Neural cell (in vitro differentiated cells): ENCODE measurements around the gene PTCH2. TPM values are rescaled to one million over a fixed set of nuclear protein-coding genes. Genes with fewer than 3 reads are reported as not detected.

Source experiments
- H2AFZ ChIP-seq: fragments of 200-600, 300-800 bp; sonication (generic), shearing (Covaris generic); 2 replicates; pipeline ENCODE4 v1.6.0; 2014; ENCODE audit warnings: low read depth, mild to moderate bottlenecking, antibody characterized with exemption, low read length, moderate library complexity
- H3F3A ChIP-seq: fragments of 200-600 bp; shearing (Covaris generic); 2 replicates; pipeline ENCODE4 v1.6.1; 2016; ENCODE audit warnings: mild to moderate bottlenecking, moderate library complexity, mixed read lengths, antibody characterized with exemption, low read length; ENCODE audit not compliant: insufficient read depth, poor library complexity, severe bottlenecking
- H3K27ac ChIP-seq: fragments of 200-600, 300-800 bp; sonication (generic), shearing (Covaris generic); 2 replicates; pipeline ENCODE4 v1.5.1; 2014; ENCODE audit warnings: mild to moderate bottlenecking, low read length, moderate library complexity
- H3K27me3 ChIP-seq: fragments of 300-800, 200-600 bp; sonication (generic), shearing (Covaris generic); 2 replicates; pipeline ENCODE4 v1.6.0; 2014; ENCODE audit warnings: mild to moderate bottlenecking, low read depth, low read length, moderate library complexity; ENCODE audit not compliant: insufficient read depth
- H3K36me3 ChIP-seq: fragments of 300-800, 200-600 bp; sonication (generic), shearing (Covaris generic); 2 replicates; pipeline ENCODE4 v1.5.1; 2014; ENCODE audit warnings: mild to moderate bottlenecking, antibody characterized with exemption, low read length, moderate library complexity; ENCODE audit not compliant: insufficient read depth
- H3K4me2 ChIP-seq: fragments of 300-800, 200-600 bp; sonication (generic), shearing (Covaris generic); 2 replicates; pipeline ENCODE4 v1.6.0; 2014; ENCODE audit warnings: mild to moderate bottlenecking, low read length
- H3K4me3 ChIP-seq: fragments of 300-800, 200-600 bp; sonication (generic), shearing (Covaris generic); 2 replicates; pipeline ENCODE4 v1.5.1; 2014; ENCODE audit warnings: mild to moderate bottlenecking, low read length, moderate library complexity
- H3K79me2 ChIP-seq: fragments of 200-600 bp; shearing (Covaris generic); replicated peaks from 2 replicates; pipeline ENCODE4 v1.6.0; 2014; ENCODE audit warnings: mild to moderate bottlenecking, low read length, moderate library complexity; ENCODE audit not compliant: insufficient read depth
- H3K9ac ChIP-seq: fragments of 300-800, 200-600 bp; sonication (generic), shearing (Covaris generic); 2 replicates; pipeline ENCODE4 v1.6.1; 2016; ENCODE audit warnings: mild to moderate bottlenecking, low read length, mixed read lengths
- H3K9me2 ChIP-seq: fragments of 200-600 bp; shearing (Covaris generic); 2 replicates; pipeline ENCODE4 v1.6.1; 2016; ENCODE audit warnings: mild to moderate bottlenecking, low read length, mixed read lengths; ENCODE audit not compliant: insufficient read depth
- H3K9me3 ChIP-seq: fragments of 200-600, 300-800 bp; sonication (generic), shearing (Covaris generic); 2 replicates; pipeline ENCODE4 v1.6.1; 2016; ENCODE audit warnings: mild to moderate bottlenecking, mixed run types, low read length, moderate library complexity, mixed read lengths
- H4K20me1 ChIP-seq: fragments of 200-600 bp; shearing (Covaris generic); 2 replicates; pipeline ENCODE4 v1.6.1; 2016; ENCODE audit warnings: mild to moderate bottlenecking, mixed run types; ENCODE audit not compliant: insufficient read depth
- CTCF ChIP-seq: fragments of 450-650 bp; IDR thresholded peaks from 2 replicates; pipeline ENCODE4 v1.5.1; 2014; ENCODE audit warnings: antibody characterized with exemption, mild to moderate bottlenecking, moderate library complexity; ENCODE audit not compliant: poor library complexity, severe bottlenecking
- EP300 ChIP-seq: fragments of 450-650 bp; conservative IDR thresholded peaks from 2 replicates; pipeline ENCODE4 v1.6.1; 2014; ENCODE audit warnings: antibody characterized with exemption, mild to moderate bottlenecking, moderate library complexity; ENCODE audit not compliant: poor library complexity, severe bottlenecking
- EZH2 ChIP-seq: fragments of 200-600, 300-800 bp; shearing (Covaris generic), sonication (generic); IDR thresholded peaks from 2 replicates; pipeline ENCODE4 v1.6.1; 2014; ENCODE audit warnings: antibody characterized with exemption, low read length, borderline replicate concordance, mild to moderate bottlenecking; ENCODE audit not compliant: insufficient read depth, poor library complexity, severe bottlenecking
- MXI1 ChIP-seq: fragments of 450-650 bp; conservative IDR thresholded peaks from 2 replicates; pipeline ENCODE4 v1.6.1; 2014; ENCODE audit warnings: antibody characterized with exemption, mild to moderate bottlenecking; ENCODE audit not compliant: poor library complexity, severe bottlenecking
- POLR2AphosphoS5 ChIP-seq: IDR thresholded peaks from 2 replicates; pipeline ENCODE4 v1.6.1; 2012
- RAD21 ChIP-seq: fragments of 450-650 bp; conservative IDR thresholded peaks from 2 replicates; pipeline ENCODE4 v1.6.1; 2014; ENCODE audit warnings: antibody characterized with exemption, mild to moderate bottlenecking, moderate library complexity
- SMC3 ChIP-seq: fragments of 450-650 bp; conservative IDR thresholded peaks from 2 replicates; pipeline ENCODE4 v1.6.1; 2014; ENCODE audit warnings: antibody characterized with exemption, mild to moderate bottlenecking, moderate library complexity; ENCODE audit not compliant: poor library complexity
- TAF1 ChIP-seq: IDR thresholded peaks from 2 replicates; pipeline ENCODE4 v1.6.1; 2012; ENCODE audit warnings: low read depth
- polyA plus RNA-seq: library from polyadenylated mRNA; depleted of rRNA; stranded (reverse); fragments of >200 nt; gene quantifications from 2 replicates; pipeline ENCODE4 v1.2.3, GENCODE V29; 2014
- TF ChIP-seq, protein P1 (sequence below): IDR thresholded peaks from 2 replicates; pipeline ENCODE4 v1.6.1; 2012; ENCODE audit warnings: borderline replicate concordance

The PTCH2 gene
- polyA plus RNA-seq, 1 donor from 2014 or later: 1.3 TPM

GRCh38 chr1:44775930-44776729 is 66.9 kb downstream of the PTCH2 start:
- peak overlapping the region; percentile 95 for H3K9ac ChIP-seq
- no peaks in the 10 kb centered on the region for H3K9me3 ChIP-seq
- peaks cover 10% of the 10 kb centered on the region for H3K79me2 ChIP-seq
- H3K27me3 ChIP-seq: no peaks in the 10 kb centered on the region
- peaks cover 2% of the 10 kb centered on the region for H4K20me1 ChIP-seq
- H3K36me3 ChIP-seq: no peaks in the 10 kb centered on the region
- no peaks in the 10 kb centered on the region for H3F3A ChIP-seq
- no peak for TF ChIP-seq SMC3
- TF ChIP-seq TAF1: no peak
- TF ChIP-seq EZH2: no peak
- no peak for TF ChIP-seq EP300
- TF ChIP-seq RAD21: no peak
- no peak for TF ChIP-seq MXI1
- TF ChIP-seq CTCF: no peak
- TF ChIP-seq, protein P1, sequence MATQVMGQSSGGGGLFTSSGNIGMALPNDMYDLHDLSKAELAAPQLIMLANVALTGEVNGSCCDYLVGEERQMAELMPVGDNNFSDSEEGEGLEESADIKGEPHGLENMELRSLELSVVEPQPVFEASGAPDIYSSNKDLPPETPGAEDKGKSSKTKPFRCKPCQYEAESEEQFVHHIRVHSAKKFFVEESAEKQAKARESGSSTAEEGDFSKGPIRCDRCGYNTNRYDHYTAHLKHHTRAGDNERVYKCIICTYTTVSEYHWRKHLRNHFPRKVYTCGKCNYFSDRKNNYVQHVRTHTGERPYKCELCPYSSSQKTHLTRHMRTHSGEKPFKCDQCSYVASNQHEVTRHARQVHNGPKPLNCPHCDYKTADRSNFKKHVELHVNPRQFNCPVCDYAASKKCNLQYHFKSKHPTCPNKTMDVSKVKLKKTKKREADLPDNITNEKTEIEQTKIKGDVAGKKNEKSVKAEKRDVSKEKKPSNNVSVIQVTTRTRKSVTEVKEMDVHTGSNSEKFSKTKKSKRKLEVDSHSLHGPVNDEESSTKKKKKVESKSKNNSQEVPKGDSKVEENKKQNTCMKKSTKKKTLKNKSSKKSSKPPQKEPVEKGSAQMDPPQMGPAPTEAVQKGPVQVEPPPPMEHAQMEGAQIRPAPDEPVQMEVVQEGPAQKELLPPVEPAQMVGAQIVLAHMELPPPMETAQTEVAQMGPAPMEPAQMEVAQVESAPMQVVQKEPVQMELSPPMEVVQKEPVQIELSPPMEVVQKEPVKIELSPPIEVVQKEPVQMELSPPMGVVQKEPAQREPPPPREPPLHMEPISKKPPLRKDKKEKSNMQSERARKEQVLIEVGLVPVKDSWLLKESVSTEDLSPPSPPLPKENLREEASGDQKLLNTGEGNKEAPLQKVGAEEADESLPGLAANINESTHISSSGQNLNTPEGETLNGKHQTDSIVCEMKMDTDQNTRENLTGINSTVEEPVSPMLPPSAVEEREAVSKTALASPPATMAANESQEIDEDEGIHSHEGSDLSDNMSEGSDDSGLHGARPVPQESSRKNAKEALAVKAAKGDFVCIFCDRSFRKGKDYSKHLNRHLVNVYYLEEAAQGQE: no peak
- TF ChIP-seq POLR2AphosphoS5: no peak
- no peaks in the 10 kb centered on the region for H3K9me2 ChIP-seq
- peak overlapping the region; percentile 75 for H3K4me2 ChIP-seq
- peak overlapping the region; percentile 96 for H3K27ac ChIP-seq
- peak overlapping the region; percentile 99 for H2AFZ ChIP-seq
- H3K4me3 ChIP-seq: peak overlapping the region; percentile 81

GRCh38 chr1:44775078-44775929 is 67.7 kb downstream of the PTCH2 start, which contains the start of gene RPS8:
Gene RPS8 (plus strand): TSS chr1:44775540. CDS start chr1:44775597, 57 bp downstream.
- Histone ChIP-seq H3K9me3 (no peaks in the 10 kb centered on the region), H3K27ac (peak within 1 kb of the TSS; percentile 96), H3F3A (no peaks in the 10 kb centered on the region), H4K20me1 (peaks cover 2% of the 10 kb centered on the region), H3K27me3 (no peaks in the 10 kb centered on the region), H3K9ac (peak within 1 kb of the TSS; percentile 95), H3K36me3 (no peaks in the 10 kb centered on the region), H3K79me2 (peaks cover 10% of the 10 kb centered on the region), H3K4me2 (peak within 1 kb of the TSS; percentile 75), H3K4me3 (peak within 1 kb of the TSS; percentile 81), H2AFZ (peak within 1 kb of the TSS; percentile 99), H3K9me2 (no peaks in the 10 kb centered on the region)
- TF ChIP-seq POLR2AphosphoS5 (peak; percentile 98), EZH2 (no peak), RAD21 (peak; percentile 13), TAF1 (peak; percentile 95), EP300 (peak; percentile 80), MXI1 (peak; percentile 97), SMC3 (no peak), CTCF (peak; percentile 19)
- TF ChIP-seq, protein P1: peak; percentile 95
